CD14-positive monocyte (primary cell): ENCODE results near the gene VPS13A. TPM values are rescaled to one million over a fixed set of nuclear protein-coding genes. Genes with fewer than 3 reads are reported as not detected.

Experiments used
- DNase-seq, 3 donors: peaks; one replicate each; pipeline ENCODE4 v3.0.0-alpha.2; 2011 to 2022
- H2AFZ ChIP-seq: 2 replicates; pipeline ENCODE4 v1.6.0; 2012; ENCODE audit warnings: mild to moderate bottlenecking, low read depth, low read length, inconsistent platforms; ENCODE audit not compliant: insufficient read depth, poor library complexity, severe bottlenecking
- H3K27ac ChIP-seq, 2 donors: 1 replicate in 1 of 2; 2 replicates in 1 of 2; pipeline ENCODE4 v1.5.1; 2012 to 2013; ENCODE audit warnings: low read length in 2 of 2, control low read depth in 1 of 2, inconsistent platforms in 1 of 2, low read depth in 1 of 2, mild to moderate bottlenecking in 1 of 2
- H3K27me3 ChIP-seq, 2 donors: one replicate each; pipeline versions ENCODE4 v1.6.0 to v1.6.1; 2011 to 2013; ENCODE audit warnings: low read length in 2 of 2; ENCODE audit not compliant: control insufficient read depth in 2 of 2, insufficient read depth in 2 of 2
- H3K36me3 ChIP-seq, 2 donors: replicated peaks in 1 of 2; 1 replicate in 1 of 2; 2 replicates in 1 of 2; pipeline versions ENCODE4 v1.5.1 to v1.6.1; 2012 to 2013; ENCODE audit warnings: low read length in 2 of 2, control low read depth in 1 of 2, inconsistent platforms in 1 of 2, mild to moderate bottlenecking in 1 of 2; ENCODE audit not compliant: insufficient read depth in 2 of 2, control insufficient read depth in 1 of 2
- H3K4me1 ChIP-seq, 2 donors: 1 replicate in 1 of 2; 2 replicates in 1 of 2; pipeline versions ENCODE4 v1.5.1 to v1.6.1; 2012 to 2013; ENCODE audit warnings: low read length in 2 of 2, control low read depth in 1 of 2, inconsistent platforms in 1 of 2, mild to moderate bottlenecking in 1 of 2, moderate library complexity in 1 of 2; ENCODE audit not compliant: insufficient read depth in 2 of 2, control insufficient read depth in 1 of 2
- H3K4me2 ChIP-seq: replicated peaks from 2 replicates; pipeline ENCODE3; 2012; ENCODE audit warnings: low read length, moderate library complexity, mild to moderate bottlenecking; ENCODE audit not compliant: poor library complexity, severe bottlenecking; ENCODE audit errors: extremely low read depth
- H3K4me3 ChIP-seq, 3 experiments: fragments of 200-600 bp in 1 of 3; sonication (generic) in 1 of 3; replicated peaks in 1 of 3; 1 replicate in 2 of 3; 2 replicates in 1 of 3; pipeline ENCODE4 v1.5.1; 2011 to 2013; ENCODE audit warnings: low read length in 3 of 3, mild to moderate bottlenecking in 3 of 3, control low read depth in 2 of 3, low read depth in 2 of 3, inconsistent platforms in 1 of 3, moderate library complexity in 1 of 3
- H3K79me2 ChIP-seq: 2 replicates; pipeline ENCODE4 v1.6.0; 2012; ENCODE audit warnings: mild to moderate bottlenecking, control low read depth, inconsistent platforms, low read length, moderate library complexity; ENCODE audit not compliant: insufficient read depth
- H3K9ac ChIP-seq: 2 replicates; pipeline ENCODE4 v1.6.0; 2017; ENCODE audit warnings: low read length, mild to moderate bottlenecking; ENCODE audit not compliant: insufficient read depth, poor library complexity, severe bottlenecking
- H3K9me3 ChIP-seq, 2 donors: replicated peaks in 1 of 2; 1 replicate in 1 of 2; 2 replicates in 1 of 2; pipeline versions ENCODE4 v1.5.1 to v1.6.1; 2012 to 2013; ENCODE audit warnings: low read length in 2 of 2, control low read depth in 1 of 2; ENCODE audit not compliant: control insufficient read depth in 1 of 2, insufficient read depth in 1 of 2
- H4K20me1 ChIP-seq: 2 replicates; pipeline ENCODE4 v1.6.0; 2012; ENCODE audit warnings: mild to moderate bottlenecking, low read length, control low read depth, moderate library complexity; ENCODE audit not compliant: insufficient read depth
- H3K27ac Mint-ChIP-seq, 7 donors: one replicate each; pipeline ENCODE4 v1.8.0; 2020; ENCODE audit warnings: mild to moderate bottlenecking in 7 of 7, mixed read lengths in 7 of 7, moderate library complexity in 6 of 7, inconsistent platforms in 2 of 7
- H3K27me3 Mint-ChIP-seq, 3 donors: one replicate each; pipeline ENCODE4 v1.8.0; 2021 to 2022; ENCODE audit warnings: low read depth in 3 of 3, mild to moderate bottlenecking in 3 of 3, mixed read lengths in 3 of 3, moderate library complexity in 3 of 3, inconsistent platforms in 1 of 3
- H3K36me3 Mint-ChIP-seq, 2 donors: one replicate each; pipeline ENCODE4 v1.8.0; 2020; ENCODE audit warnings: mixed read lengths in 2 of 2, inconsistent platforms in 1 of 2, mild to moderate bottlenecking in 1 of 2
- H3K4me1 Mint-ChIP-seq: one replicate; pipeline ENCODE4 v1.8.0; 2020; ENCODE audit warnings: mild to moderate bottlenecking, mixed read lengths
- H3K4me3 Mint-ChIP-seq, 2 donors: one replicate each; pipeline ENCODE4 v1.8.0; 2020; ENCODE audit warnings: mild to moderate bottlenecking in 2 of 2, mixed read lengths in 2 of 2, moderate library complexity in 1 of 2
- H3K9me3 Mint-ChIP-seq, 7 donors: one replicate each; pipeline ENCODE4 v1.8.0; 2020 to 2022; ENCODE audit warnings: mixed read lengths in 7 of 7, mild to moderate bottlenecking in 6 of 7, moderate library complexity in 6 of 7, inconsistent platforms in 2 of 7
- CTCF ChIP-seq: fragments of 200-600 bp; IDR thresholded peaks from one replicate; pipeline ENCODE4 v1.8.0; 2022; ENCODE audit warnings: antibody characterized with exemption, mild to moderate bottlenecking
- WGBS: methylation state at CpG from one replicate; pipeline ENCODE4 v1.1.5; 2013; ENCODE audit warnings: missing lambda C conversion rate; ENCODE audit not compliant: insufficient coverage; 5-methylcytosine and 5-hydroxymethylcytosine counted together
- intact Hi-C, 2 donors: fragments of 100-400 bp; cut with micrococcal nuclease; formaldehyde crosslinking; loops; one replicate each; pipeline versions ENCODE4 v1.15.0 to v1.15.1; 2023
- polyA plus RNA-seq, 3 donors: library from polyadenylated mRNA; depleted of rRNA in 1 of 3; unstranded in 2 of 3; stranded (reverse) in 1 of 3; fragments of 300-500 nt in 2 of 3; fragments of >200 nt in 1 of 3; fragmentation: Illumina TruSeq in 2 of 3; gene quantifications; 1 replicate in 2 of 3; 2 replicates in 1 of 3; pipeline ENCODE4 v1.2.3, GENCODE V29; 2012 to 2021

Gene VPS13A
- polyA plus RNA-seq, 3 donors, result 0.27 to 1.8 (median 1.1) TPM

- H3K4me1 ChIP-seq, result no peaks in the 10 kb centered on the region
- no peak overlapping the region for H2AFZ ChIP-seq
- H3K79me2 ChIP-seq, result no peaks in the 10 kb centered on the region
- no peaks in the 10 kb centered on the region for H3K27me3 ChIP-seq
- no peaks in the 10 kb centered on the region for H4K20me1 ChIP-seq
- no peak for DNase-seq
- no peak overlapping the region for H3K4me2 ChIP-seq
- H3K27ac ChIP-seq, result no peak overlapping the region
- intact Hi-C loops, result no loop called here
- Mint-ChIP-seq H3K27ac (no peak overlapping the region), H3K27me3 (peaks cover 0 to 9% (median 2%) of the 10 kb centered on the region in 3 donors), H3K36me3 (no peaks in the 10 kb centered on the region), H3K4me3 (no peak overlapping the region), H3K9me3 (peaks cover 0 to 4% (median 0%) of the 10 kb centered on the region in 7 donors), H3K4me1 (no peaks in the 10 kb centered on the region)
- H3K9ac ChIP-seq, result no peak overlapping the region
- WGBS, result no CpG with 5 or more reads among the region's 2 CpGs
- no peak overlapping the region for H3K4me3 ChIP-seq
- TF ChIP-seq CTCF, result no peak
- H3K36me3 ChIP-seq, result no peaks in the 10 kb centered on the region
- H3K9me3 ChIP-seq, result no peaks in the 10 kb centered on the region
These were observed 35.0 kb upstream of the VPS13A start for GRCh38 chr9:77142366-77142765.

GRCh38 chr9:77149879-77150278, 27.5 kb upstream of the VPS13A start:
- no peaks in the 10 kb centered on the region for H3K4me1 Mint-ChIP-seq
- no peak overlapping the region for H3K4me2 ChIP-seq
- H3K36me3 ChIP-seq, result no peaks in the 10 kb centered on the region
- H2AFZ ChIP-seq, result no peak overlapping the region
- TF ChIP-seq CTCF, result no peak
- no peak overlapping the region for H3K9ac ChIP-seq
- H4K20me1 ChIP-seq, result no peaks in the 10 kb centered on the region
- intact Hi-C loops, result no loop called here
- H3K27ac ChIP-seq, result no peak overlapping the region
- no peaks in the 10 kb centered on the region for H3K79me2 ChIP-seq
- H3K4me3 ChIP-seq, result no peak overlapping the region
- no peak overlapping the region for H3K4me3 Mint-ChIP-seq
- no peaks in the 10 kb centered on the region for H3K36me3 Mint-ChIP-seq
- H3K9me3 Mint-ChIP-seq, result peaks cover 0 to 2% (median 0%) of the 10 kb centered on the region in 7 donors
- no peak overlapping the region for H3K27ac Mint-ChIP-seq
- peaks cover 10 to 17% (median 15%) of the 10 kb centered on the region in 3 donors for H3K27me3 Mint-ChIP-seq
- H3K4me1 ChIP-seq, result no peaks in the 10 kb centered on the region
- no peaks in the 10 kb centered on the region for H3K9me3 ChIP-seq
- WGBS, result 100% methylated on average over 1 of the region's 2 CpGs
- no peaks in the 10 kb centered on the region for H3K27me3 ChIP-seq
- DNase-seq, result no peak
